ENCODE results near the gene ABCC3. TPM values are rescaled to one million over a fixed set of nuclear protein-coding genes. Genes with fewer than 3 reads are reported as not detected.

Gene ABCC3
- total RNA-seq, 1 experiment from 2014 or later = 66.2 TPM

- Histone ChIP-seq H3K27ac (ENCODE audit: low read depth, low read length) (peak overlapping the region; percentile 9; the same call in 1 of the 2 replicates), H3K4me2 (ENCODE audit: low read length) (no peak overlapping the region), H3K9me2 (ENCODE audit: insufficient read depth) (no peaks in the 10 kb centered on the region), H2AFZ (ENCODE audit: low read depth, low read length, poor library complexity, severe bottlenecking) (no peak overlapping the region), H3K9me3 (ENCODE audit: control insufficient read depth in 1 of 2, insufficient read depth in 1 of 2, low read depth in 1 of 2, low read length in 2 of 2) (no peaks in the 10 kb centered on the region), H3K36me3 (ENCODE audit: control insufficient read depth in 1 of 2, insufficient read depth in 2 of 2, low read length in 2 of 2) (no peaks in the 10 kb centered on the region), H3K79me2 (ENCODE audit: insufficient read depth, low read length) (no peaks in the 10 kb centered on the region), H3K4me1 (ENCODE audit: control insufficient read depth in 1 of 2, insufficient read depth in 2 of 2, low read length in 2 of 2) (peaks cover 3 to 23% of the 10 kb centered on the region in 2 experiments; a peak in 3 of 4 replicates), H3K4me3 (replicated peaks in 1 of 2; ENCODE audit: low read depth in 1 of 2, low read length in 2 of 2) (no peak overlapping the region), H4K20me1 (ENCODE audit: insufficient read depth) (no peaks in the 10 kb centered on the region), H3K9ac (ENCODE audit: low read length) (no peak overlapping the region), H3K27me3 (ENCODE audit: insufficient read depth, low read length) (no peaks in the 10 kb centered on the region)
- DNase-seq (ENCODE audit: low read depth, low spot score) (no peak), ATAC-seq (no peak)
- ChIA-PET CTCF (interaction anchor here (1.0 to 3.7 kb wide), 22 partner anchors 8 to 146 kb away, joined by 3 to 63 read pairs (median 5); partner anchors contain the start of genes CACNA1G and SPATA20), RAD21 (ENCODE audit: low non-redundant PET in 1 of 2, low total read pairs in 2 of 2, uncharacterized antibody in 2 of 2, unreplicated experiment in 2 of 2) (interaction anchor here (1.0 to 1.7 kb wide), 9 partner anchors 65 to 158 kb away, joined by 3 to 17 read pairs (median 4); partner anchors contain the start of genes SPATA20 (in 2 of the 2) and CACNA1G (in 1 of the 2)), POLR2A (interaction anchor here (1.2 kb wide), 1 partner anchor 14 kb away, joined by 4 read pairs; no protein-coding TSS in a partner anchor)
- no TSS peak for BruUV-seq (replicated peaks)
- intact Hi-C loops (cut with micrococcal nuclease) = no loop called here
- TF ChIP-seq POLR2A (IDR thresholded peaks at IDR 0.05; ENCODE audit: borderline replicate concordance, extremely low read depth, insufficient read depth, insufficient read length) (no peak), JUND (IDR thresholded peaks at IDR 0.05) (no peak), SRF (IDR thresholded peaks at IDR 0.05; ENCODE audit: low read depth) (no peak), YY1 (IDR thresholded peaks at IDR 0.05; ENCODE audit: extremely low read depth, insufficient replicate concordance, low read depth, low read length) (no peak), CBX3 (IDR thresholded peaks at IDR 0.05; ENCODE audit: low read depth) (no peak), MAX (IDR thresholded peaks at IDR 0.05) (no peak), ELF1 (IDR thresholded peaks at IDR 0.05; ENCODE audit: borderline replicate concordance, low read depth) (no peak), ZFX (IDR thresholded peaks at IDR 0.05) (no peak), EZH2phosphoT487 (IDR thresholded peaks at IDR 0.05; ENCODE audit: borderline replicate concordance) (no peak), SIN3A (IDR thresholded peaks at IDR 0.05; ENCODE audit: low read depth) (no peak), ATF3 (IDR thresholded peaks at IDR 0.05) (no peak), CEBPB (IDR thresholded peaks at IDR 0.05; ENCODE audit: low read depth) (no peak), TCF7L2 (IDR thresholded peaks at IDR 0.05; ENCODE audit: borderline replicate concordance, extremely low read depth, insufficient read depth, insufficient read length) (no peak), SP1 (IDR thresholded peaks at IDR 0.05; ENCODE audit: low read depth) (no peak), FOSL1 (IDR thresholded peaks at IDR 0.05; ENCODE audit: low read depth) (no peak), ZBTB33 (IDR thresholded peaks at IDR 0.05; ENCODE audit: extremely low read depth, insufficient replicate concordance, low read length) (no peak), REST (IDR thresholded peaks at IDR 0.05; ENCODE audit: low read depth) (no peak), EGR1 (IDR thresholded peaks at IDR 0.05; ENCODE audit: low read depth) (no peak), RAD21 (IDR thresholded peaks at IDR 0.05; ENCODE audit: low read depth) (no peak), EZH2 (IDR thresholded peaks at IDR 0.05) (no peak)
Measured at GRCh38 chr17:50625032-50625871, 9.4 kb upstream of the ABCC3 start.
